ENCODE measurements around the gene PTPRF.
A peak's percentile ranks its signal among the peaks of the same experiment; 100 is the strongest.

Gene PTPRF

GRCh38 chr1:43669878-43670277 is 139.2 kb downstream of the PTPRF start:
- DNase-seq (ENCODE audit: low read depth), result no peak

DNA sequence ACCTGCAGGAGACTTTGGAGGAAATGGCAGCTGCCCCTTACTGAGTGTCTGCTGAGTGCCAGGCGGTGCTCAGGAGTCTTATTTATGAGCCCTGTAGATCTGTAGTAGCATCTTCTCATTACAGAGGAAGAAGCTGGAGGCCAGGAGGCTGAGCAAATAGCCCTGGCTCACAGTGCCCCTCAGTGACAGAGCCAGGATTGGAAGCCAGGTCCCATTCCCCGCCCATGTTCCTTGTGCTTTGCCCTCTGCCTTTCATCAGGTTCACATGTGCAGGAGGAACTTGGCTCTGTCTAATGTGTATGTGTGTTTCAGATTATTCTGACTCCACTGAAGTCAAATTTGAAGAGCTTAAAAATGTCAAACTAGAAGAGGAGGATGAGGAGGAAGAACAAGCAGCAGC is 140.5 kb downstream of the PTPRF start:
- no peak for DNase-seq (ENCODE audit: low read depth)

GRCh38 chr1:43671626-43672330 is 141.1 kb downstream of the PTPRF start:
- peak; percentile 55 for DNase-seq (ENCODE audit: low read depth)

GRCh38 chr1:43673261-43673660 is 142.6 kb downstream of the PTPRF start:
- DNase-seq (ENCODE audit: low read depth), result no peak

All from non-pigmented ciliary epithelial cell (primary cell).